ENCODE results near the gene THOC6. TPM values are rescaled to one million over a fixed set of nuclear protein-coding genes. Genes with fewer than 3 reads are reported as not detected.

The THOC6 gene
- total RNA-seq, 8 experiments from 2014 or later: 6.8 to 32.1 (median 14.0) TPM

GRCh38 chr16:2983706-2984136 lies 40.1 kb upstream of the THOC6 start:
- peak overlapping the region; percentile 0 to 25 (median 16) for H3K4me3 ChIP-seq
- WGBS, 10 experiments: 0 to 69% (median 29%) methylated on average over 1 to 15 of the region's 42 CpGs; no CpG with 5 or more reads in 4 of the 10 experiments
- peaks cover 14 to 32% of the 10 kb centered on the region in 2 donors for H3K4me1 ChIP-seq (replicated peaks in 1 of 2)
- no peak overlapping the region for H3K27ac ChIP-seq
- peak; percentile 39 to 72 (median 66) for ATAC-seq (replicated peaks in 6 of 8)
- in situ Hi-C loops (cut with MboI; ENCODE audit: low pct_unique_long_range_greater_than_20kb in 2 of 9, low sequenced_read_pairs in 9 of 9, unreplicated experiment in 9 of 9): no loop called here

GRCh38 chr16:2985462-2985861 lies 38.4 kb upstream of the THOC6 start:
- ATAC-seq (replicated peaks in 6 of 8): no peak
- WGBS, 10 experiments: 100% methylated on average over 1 of the region's 9 CpGs; no CpG with 5 or more reads in 9 of the 10 experiments
- in situ Hi-C loops (cut with MboI; ENCODE audit: low pct_unique_long_range_greater_than_20kb in 2 of 9, low sequenced_read_pairs in 9 of 9, unreplicated experiment in 9 of 9): no loop called here
- Histone ChIP-seq H3K4me3 (no peak overlapping the region), H3K4me1 (replicated peaks in 1 of 2) (peaks cover 14 to 29% of the 10 kb centered on the region in 2 donors), H3K27ac (no peak overlapping the region)

- H3K4me1 ChIP-seq (replicated peaks in 1 of 2): peaks cover 12 to 28% of the 10 kb centered on the region in 2 donors
- no peak overlapping the region for H3K4me3 ChIP-seq
- 60 to 100% (median 85%) methylated on average over 2 to 6 of the region's 15 CpGs; no CpG with 5 or more reads in 6 of the 10 experiments for WGBS, 10 experiments
- ATAC-seq (replicated peaks in 6 of 8): no peak
- in situ Hi-C loops (cut with MboI; ENCODE audit: low pct_unique_long_range_greater_than_20kb in 2 of 9, low sequenced_read_pairs in 9 of 9, unreplicated experiment in 9 of 9): no loop called here
- no peak overlapping the region for H3K27ac ChIP-seq
Observed at GRCh38 chr16:2985893-2986355, 37.9 kb upstream of the THOC6 start.

GRCh38 chr16:2986623-2987188 lies 37.1 kb upstream of the THOC6 start:
- no peak for ATAC-seq (replicated peaks in 6 of 8)
- Histone ChIP-seq H3K4me3 (no peak overlapping the region), H3K27ac (no peak overlapping the region), H3K4me1 (replicated peaks in 1 of 2) (peaks cover 7 to 20% of the 10 kb centered on the region in 2 donors)
- 37 to 72% methylated on average over 2 to 6 of the region's 17 CpGs; no CpG with 5 or more reads in 8 of the 10 experiments for WGBS, 10 experiments
- in situ Hi-C loops (cut with MboI; ENCODE audit: low pct_unique_long_range_greater_than_20kb in 2 of 9, low sequenced_read_pairs in 9 of 9, unreplicated experiment in 9 of 9): no loop called here

GRCh38 chr16:2987286-2987685 lies 36.5 kb upstream of the THOC6 start:
- ATAC-seq (replicated peaks in 6 of 8): peak in 4 of 8 experiments; percentile 0 to 2 (median 1)
- H3K4me1 ChIP-seq (replicated peaks in 1 of 2): peaks cover 7 to 17% of the 10 kb centered on the region in 2 donors
- in situ Hi-C loops (cut with MboI; ENCODE audit: low pct_unique_long_range_greater_than_20kb in 2 of 9, low sequenced_read_pairs in 9 of 9, unreplicated experiment in 9 of 9): no loop called here
- H3K27ac ChIP-seq: no peak overlapping the region
- WGBS, 10 experiments: 60% methylated on average over 5 of the region's 9 CpGs; no CpG with 5 or more reads in 9 of the 10 experiments
- no peak overlapping the region for H3K4me3 ChIP-seq

- H3K4me1 ChIP-seq (replicated peaks in 1 of 2): peaks cover 7 to 17% of the 10 kb centered on the region in 2 donors
- ATAC-seq (replicated peaks in 6 of 8): peak in 7 of 8 experiments; percentile 15 to 67 (median 21)
- in situ Hi-C loops (cut with MboI; ENCODE audit: low pct_unique_long_range_greater_than_20kb in 2 of 9, low sequenced_read_pairs in 9 of 9, unreplicated experiment in 9 of 9): no loop called here
- H3K27ac ChIP-seq: no peak overlapping the region
- WGBS, 10 experiments: 0 to 20% methylated on average over 1 of the region's 8 CpGs; no CpG with 5 or more reads in 8 of the 10 experiments
- H3K4me3 ChIP-seq: no peak overlapping the region
Observed at GRCh38 chr16:2987833-2988232, 36.0 kb upstream of the THOC6 start.

- Histone ChIP-seq H3K4me1 (replicated peaks in 1 of 2) (peaks cover 7 to 17% of the 10 kb centered on the region in 2 donors), H3K4me3 (no peak overlapping the region), H3K27ac (no peak overlapping the region)
- 17% methylated on average over 1 of the region's 8 CpGs; no CpG with 5 or more reads in 9 of the 10 experiments for WGBS, 10 experiments
- ATAC-seq (replicated peaks in 6 of 8): no peak
- in situ Hi-C loops (cut with MboI; ENCODE audit: low pct_unique_long_range_greater_than_20kb in 2 of 9, low sequenced_read_pairs in 9 of 9, unreplicated experiment in 9 of 9): no loop called here
Observed at GRCh38 chr16:2988590-2989099, 35.2 kb upstream of the THOC6 start.

GRCh38 chr16:2990891-2991290 lies 32.9 kb upstream of the THOC6 start:
- H3K4me1 ChIP-seq (replicated peaks in 1 of 2): peaks cover 7 to 17% of the 10 kb centered on the region in 2 donors
- 100% methylated on average over 2 of the region's 10 CpGs; no CpG with 5 or more reads in 9 of the 10 experiments for WGBS, 10 experiments
- no peak overlapping the region for H3K27ac ChIP-seq
- in situ Hi-C loops (cut with MboI; ENCODE audit: low pct_unique_long_range_greater_than_20kb in 2 of 9, low sequenced_read_pairs in 9 of 9, unreplicated experiment in 9 of 9): no loop called here
- ATAC-seq (replicated peaks in 6 of 8): no peak
- H3K4me3 ChIP-seq: no peak overlapping the region

- in situ Hi-C loops (cut with MboI; ENCODE audit: low pct_unique_long_range_greater_than_20kb in 2 of 9, low sequenced_read_pairs in 9 of 9, unreplicated experiment in 9 of 9): no loop called here
- ATAC-seq (replicated peaks in 6 of 8): peak in 1 of 8 experiments; percentile 22
- H3K4me3 ChIP-seq: no peak overlapping the region
- H3K4me1 ChIP-seq (replicated peaks in 1 of 2): peaks cover 7 to 17% of the 10 kb centered on the region in 2 donors
- WGBS, 10 experiments: 10 to 100% (median 75%) methylated on average over 1 to 2 of the region's 12 CpGs; no CpG with 5 or more reads in 6 of the 10 experiments
- no peak overlapping the region for H3K27ac ChIP-seq
Observed at GRCh38 chr16:2991566-2992261, 32.1 kb upstream of the THOC6 start.

GRCh38 chr16:2992383-2993081 lies 31.3 kb upstream of the THOC6 start:
- in situ Hi-C loops (cut with MboI; ENCODE audit: low pct_unique_long_range_greater_than_20kb in 2 of 9, low sequenced_read_pairs in 9 of 9, unreplicated experiment in 9 of 9): no loop called here
- no peak for ATAC-seq (replicated peaks in 6 of 8)
- H3K4me1 ChIP-seq (replicated peaks in 1 of 2): peaks cover 6 to 11% of the 10 kb centered on the region in 2 donors
- no peak overlapping the region for H3K27ac ChIP-seq
- H3K4me3 ChIP-seq: no peak overlapping the region
- 90 to 100% (median 100%) methylated on average over 1 to 2 of the region's 14 CpGs; no CpG with 5 or more reads in 6 of the 10 experiments for WGBS, 10 experiments

GRCh38 chr16:2996298-2996697 lies 27.5 kb upstream of the THOC6 start:
- in situ Hi-C loops (cut with MboI; ENCODE audit: low pct_unique_long_range_greater_than_20kb in 2 of 9, low sequenced_read_pairs in 9 of 9, unreplicated experiment in 9 of 9): no loop called here
- ATAC-seq (replicated peaks in 6 of 8): no peak
- Histone ChIP-seq H3K4me3 (no peak overlapping the region), H3K4me1 (replicated peaks in 1 of 2) (no peaks in the 10 kb centered on the region), H3K27ac (no peak overlapping the region)
- WGBS, 10 experiments: 64 to 83% (median 67%) methylated on average over 1 to 3 of the region's 13 CpGs; no CpG with 5 or more reads in 7 of the 10 experiments

GRCh38 chr16:2999929-3000328 lies 23.9 kb upstream of the THOC6 start:
- in situ Hi-C loops (cut with MboI; ENCODE audit: low pct_unique_long_range_greater_than_20kb in 2 of 9, low sequenced_read_pairs in 9 of 9, unreplicated experiment in 9 of 9): no loop called here
- Histone ChIP-seq H3K4me1 (replicated peaks in 1 of 2) (peaks cover 2% of the 10 kb centered on the region in 2 donors), H3K4me3 (no peak overlapping the region), H3K27ac (no peak overlapping the region)
- ATAC-seq (replicated peaks in 6 of 8): no peak
- 67 to 84% (median 76%) methylated on average over 2 to 6 of the region's 6 CpGs; no CpG with 5 or more reads in 6 of the 10 experiments for WGBS, 10 experiments

- in situ Hi-C loops (cut with MboI; ENCODE audit: low pct_unique_long_range_greater_than_20kb in 2 of 9, low sequenced_read_pairs in 9 of 9, unreplicated experiment in 9 of 9): no loop called here
- no peak for ATAC-seq (replicated peaks in 6 of 8)
Observed at GRCh38 chr16:3000540-3000939, 23.3 kb upstream of the THOC6 start.

More at GRCh38 chr16:3000540-3000939, 23.3 kb upstream of the THOC6 start:
- H3K4me3 ChIP-seq: no peak overlapping the region
- peaks cover 4% of the 10 kb centered on the region in 2 donors for H3K4me1 ChIP-seq (replicated peaks in 1 of 2)
- H3K27ac ChIP-seq: no peak overlapping the region
- WGBS, 10 experiments: 20 to 83% (median 57%) methylated on average over 1 of the region's 4 CpGs; no CpG with 5 or more reads in 6 of the 10 experiments
